Measurements from ENCODE around the gene RUFY1.

- TF ChIP-seq CTCF (IDR thresholded peaks at IDR 0.05; ENCODE audit: poor library complexity) (no peak), EZH2 (IDR thresholded peaks at IDR 0.05; ENCODE audit: borderline replicate concordance) (no peak)
These were observed 56.5 kb downstream of the RUFY1 start for GRCh38 chr5:179606910-179607159.

Data from hepatocyte (in vitro differentiated cells).